Measurements from ENCODE around the gene ZBTB7C.

DNA sequence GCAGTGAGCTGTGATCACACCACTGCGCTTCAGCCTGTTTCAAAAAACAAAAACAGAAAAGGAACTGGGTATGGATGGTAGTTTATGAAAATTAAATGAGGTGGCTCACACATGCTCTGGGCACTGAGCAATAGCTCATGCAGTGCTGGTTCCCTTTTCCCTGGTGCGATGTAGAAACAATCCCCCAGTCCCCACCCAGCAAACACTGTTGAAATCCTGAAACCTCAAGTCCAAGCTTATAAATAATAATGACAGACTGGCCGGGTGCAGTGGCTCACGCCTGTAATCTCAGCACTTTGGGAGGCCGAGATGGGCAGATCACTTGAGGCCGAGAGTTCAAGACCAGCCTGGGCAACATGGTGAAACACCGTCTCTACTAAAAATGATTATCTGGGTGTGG is 423.3 kb downstream of the ZBTB7C start:
- TF ChIP-seq, protein P1, sequence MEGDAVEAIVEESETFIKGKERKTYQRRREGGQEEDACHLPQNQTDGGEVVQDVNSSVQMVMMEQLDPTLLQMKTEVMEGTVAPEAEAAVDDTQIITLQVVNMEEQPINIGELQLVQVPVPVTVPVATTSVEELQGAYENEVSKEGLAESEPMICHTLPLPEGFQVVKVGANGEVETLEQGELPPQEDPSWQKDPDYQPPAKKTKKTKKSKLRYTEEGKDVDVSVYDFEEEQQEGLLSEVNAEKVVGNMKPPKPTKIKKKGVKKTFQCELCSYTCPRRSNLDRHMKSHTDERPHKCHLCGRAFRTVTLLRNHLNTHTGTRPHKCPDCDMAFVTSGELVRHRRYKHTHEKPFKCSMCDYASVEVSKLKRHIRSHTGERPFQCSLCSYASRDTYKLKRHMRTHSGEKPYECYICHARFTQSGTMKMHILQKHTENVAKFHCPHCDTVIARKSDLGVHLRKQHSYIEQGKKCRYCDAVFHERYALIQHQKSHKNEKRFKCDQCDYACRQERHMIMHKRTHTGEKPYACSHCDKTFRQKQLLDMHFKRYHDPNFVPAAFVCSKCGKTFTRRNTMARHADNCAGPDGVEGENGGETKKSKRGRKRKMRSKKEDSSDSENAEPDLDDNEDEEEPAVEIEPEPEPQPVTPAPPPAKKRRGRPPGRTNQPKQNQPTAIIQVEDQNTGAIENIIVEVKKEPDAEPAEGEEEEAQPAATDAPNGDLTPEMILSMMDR (conservative IDR thresholded peaks at IDR 0.05; ENCODE audit: low read depth, low read length), result no peak
- no peak for TF ChIP-seq EZH2 (IDR thresholded peaks at IDR 0.05; ENCODE audit: borderline replicate concordance, low read depth, low read length, poor library complexity, severe bottlenecking)
